Liver (tissue), 9 donors: ENCODE data around the gene DNMT3A. TPM values are rescaled to one million over a fixed set of nuclear protein-coding genes. Genes with fewer than 3 reads are reported as not detected.

Source experiments
- DNase-seq: peaks from one replicate; pipeline ENCODE4 v3.0.0-alpha.2; 2017; ENCODE audit warnings: low spot score
- H3K27ac ChIP-seq, 2 donors: one replicate each; pipeline ENCODE4 v1.7.0; 2013; ENCODE audit warnings: inconsistent platforms in 2 of 2, low read length in 2 of 2, control low read depth in 1 of 2, low read depth in 1 of 2, mild to moderate bottlenecking in 1 of 2
- H3K27me3 ChIP-seq, 4 donors: one replicate each; pipeline versions ENCODE4 v1.6.1 to v1.7.0; 2013; ENCODE audit warnings: low read length in 3 of 4, inconsistent platforms in 1 of 4, mild to moderate bottlenecking in 1 of 4, moderate library complexity in 1 of 4; ENCODE audit not compliant: control insufficient read depth in 4 of 4, insufficient read depth in 4 of 4
- H3K36me3 ChIP-seq, 4 donors: one replicate each; pipeline versions ENCODE4 v1.6.1 to v1.7.0; 2013; ENCODE audit warnings: low read length in 3 of 4, mild to moderate bottlenecking in 3 of 4, low read depth in 1 of 4, moderate library complexity in 1 of 4; ENCODE audit not compliant: control insufficient read depth in 4 of 4, insufficient read depth in 3 of 4
- H3K4me1 ChIP-seq, 4 donors: one replicate each; pipeline versions ENCODE4 v1.6.1 to v1.7.0; 2013; ENCODE audit warnings: low read length in 3 of 4, mild to moderate bottlenecking in 3 of 4, moderate library complexity in 1 of 4; ENCODE audit not compliant: control insufficient read depth in 4 of 4, insufficient read depth in 4 of 4
- H3K4me3 ChIP-seq, 3 donors: one replicate each; pipeline versions ENCODE4 v1.6.1 to v1.7.0; 2013; ENCODE audit warnings: low read length in 3 of 3, control low read depth in 1 of 3, low read depth in 1 of 3, mild to moderate bottlenecking in 1 of 3
- H3K9ac ChIP-seq, 2 donors: one replicate each; pipeline ENCODE4 v1.7.0; 2013; ENCODE audit warnings: low read length in 2 of 2, mild to moderate bottlenecking in 2 of 2, moderate library complexity in 2 of 2, control low read depth in 1 of 2, low read depth in 1 of 2
- H3K9me3 ChIP-seq, 4 donors: one replicate each; pipeline versions ENCODE4 v1.6.1 to v1.7.0; 2013; ENCODE audit warnings: low read length in 3 of 4; ENCODE audit not compliant: control insufficient read depth in 4 of 4
- ATF3 ChIP-seq: IDR thresholded peaks from 2 replicates; pipeline ENCODE4 v1.6.1; 2016; ENCODE audit warnings: antibody characterized with exemption
- CTCF ChIP-seq: fragments of 150-350 bp; IDR thresholded peaks from 2 replicates; pipeline ENCODE4 v1.5.1; 2017; ENCODE audit warnings: improper control_type of control experiment, low read depth, low read length; ENCODE audit not compliant: missing input control
- EGR1 ChIP-seq, 2 donors: IDR thresholded peaks; 2 replicates each; pipeline ENCODE4 v1.6.1; 2016 to 2018; ENCODE audit warnings: antibody characterized with exemption in 2 of 2, low read depth in 2 of 2
- FOXA1 ChIP-seq: IDR thresholded peaks from 2 replicates; pipeline ENCODE4 v1.6.1; 2016; ENCODE audit warnings: antibody characterized with exemption
- GABPA ChIP-seq, 2 donors: IDR thresholded peaks in 1 of 2; conservative IDR thresholded peaks in 1 of 2; 2 replicates each; pipeline ENCODE4 v1.6.1; 2016; ENCODE audit warnings: antibody characterized with exemption in 2 of 2, mild to moderate bottlenecking in 1 of 2, moderate library complexity in 1 of 2
- HNF4G ChIP-seq: IDR thresholded peaks from 2 replicates; pipeline ENCODE4 v1.6.1; 2016; ENCODE audit warnings: antibody characterized with exemption
- JUND ChIP-seq, 2 donors: IDR thresholded peaks; 2 replicates each; pipeline ENCODE4 v1.6.1; 2016; ENCODE audit warnings: antibody characterized with exemption in 2 of 2
- MAX ChIP-seq: IDR thresholded peaks from 2 replicates; pipeline ENCODE4 v1.6.1; 2016; ENCODE audit warnings: antibody characterized with exemption
- NR2F2 ChIP-seq: IDR thresholded peaks from 2 replicates; pipeline ENCODE4 v1.6.1; 2016; ENCODE audit warnings: antibody characterized with exemption
- RAD21 ChIP-seq, 2 donors: IDR thresholded peaks; 2 replicates each; pipeline ENCODE4 v1.6.1; 2016; ENCODE audit warnings: antibody characterized with exemption in 2 of 2, mild to moderate bottlenecking in 2 of 2
- REST ChIP-seq: IDR thresholded peaks from 2 replicates; pipeline ENCODE4 v1.6.1; 2016; ENCODE audit warnings: antibody characterized with exemption, mild to moderate bottlenecking
- SP1 ChIP-seq: IDR thresholded peaks from 2 replicates; pipeline ENCODE4 v1.6.1; 2018; ENCODE audit warnings: antibody characterized with exemption, mild to moderate bottlenecking
- TAF1 ChIP-seq: conservative IDR thresholded peaks from 2 replicates; pipeline ENCODE4 v1.6.1; 2016; ENCODE audit warnings: antibody characterized with exemption, mild to moderate bottlenecking
- YY1 ChIP-seq: IDR thresholded peaks from 2 replicates; pipeline ENCODE4 v1.6.1; 2016; ENCODE audit warnings: antibody characterized with exemption, mild to moderate bottlenecking
- ZBTB33 ChIP-seq: IDR thresholded peaks from 2 replicates; pipeline ENCODE4 v1.6.1; 2016; ENCODE audit warnings: antibody characterized with exemption
- WGBS: extraction: QIAGEN DNeasy Blood & Tissue Kit; methylation state at CpG from one replicate; pipeline ENCODE4 v1.1.7; 2013; 5-methylcytosine and 5-hydroxymethylcytosine counted together
- polyA plus RNA-seq, 2 donors: library from polyadenylated mRNA; stranded (reverse) in 1 of 2; unstranded in 1 of 2; fragments of 200-250 nt in 1 of 2; fragments of >200 nt in 1 of 2; fragmentation: Nextera tagmentation in 1 of 2; extraction: Ambion mirVana in 1 of 2; gene quantifications; one replicate each; pipeline versions ENCODE4 v1.2.1 to v1.2.3, GENCODE V29; 2013 to 2015
- total RNA-seq, 2 donors: library from RNA; depleted of rRNA; stranded (reverse); fragments of >200 nt; gene quantifications; one replicate each; pipeline ENCODE4 v1.2.3, GENCODE V29; 2014
- donor health status: healthy.
- donor health status: healthy.
- donor health status: healthy.
- donor health status: healthy.
- donor health status: healthy.

DNMT3A gene
- total and polyA plus RNA-seq, 4 donors = 3.5 to 24.2 (median 8.1) TPM

- DNase-seq = no peak
- Histone ChIP-seq H3K27me3 (no peaks in the 10 kb centered on the region), H3K27ac (no peak overlapping the region), H3K9me3 (no peaks in the 10 kb centered on the region), H3K36me3 (peaks cover 0 to 2% (median 0%) of the 10 kb centered on the region in 4 donors), H3K4me3 (no peak overlapping the region), H3K9ac (no peak overlapping the region), H3K4me1 (peaks cover 0 to 1% (median 0%) of the 10 kb centered on the region in 4 donors)
- WGBS = 98% methylated on average over 5 of the region's 5 CpGs
- TF ChIP-seq RAD21 (IDR thresholded peaks at IDR 0.05) = no peak
- no peak for TF ChIP-seq SP1
- TF ChIP-seq ATF3 = no peak
- TF ChIP-seq TAF1 = no peak
- TF ChIP-seq MAX = no peak
- TF ChIP-seq ZBTB33 = no peak
- no peak for TF ChIP-seq JUND (IDR thresholded peaks at IDR 0.05)
- no peak for TF ChIP-seq CTCF
- TF ChIP-seq EGR1 (IDR thresholded peaks at IDR 0.05; ENCODE audit: low read depth in 2 of 2) = no peak
- no peak for TF ChIP-seq HNF4G
- no peak for TF ChIP-seq GABPA (IDR thresholded peaks at IDR 0.05 in 1 of 2, conservative IDR thresholded peaks at IDR 0.05 in 1 of 2)
These were observed 15.3 kb downstream of the DNMT3A start for GRCh38 chr2:25326326-25327013.

- 88% methylated on average over 16 of the region's 16 CpGs for WGBS
- Histone ChIP-seq H3K9ac (no peak overlapping the region), H3K9me3 (no peaks in the 10 kb centered on the region), H3K4me3 (no peak overlapping the region), H3K36me3 (peaks cover 0 to 2% (median 0%) of the 10 kb centered on the region in 4 donors), H3K27ac (no peak overlapping the region), H3K4me1 (peaks cover 0 to 1% (median 0%) of the 10 kb centered on the region in 4 donors), H3K27me3 (no peaks in the 10 kb centered on the region)
- DNase-seq = no peak
- TF ChIP-seq YY1 (no peak), EGR1 (IDR thresholded peaks at IDR 0.05; ENCODE audit: low read depth in 2 of 2) (no peak), ZBTB33 (no peak), JUND (IDR thresholded peaks at IDR 0.05) (no peak), HNF4G (no peak), RAD21 (IDR thresholded peaks at IDR 0.05) (no peak), NR2F2 (no peak), ATF3 (no peak), MAX (no peak), GABPA (IDR thresholded peaks at IDR 0.05 in 1 of 2, conservative IDR thresholded peaks at IDR 0.05 in 1 of 2) (no peak), REST (no peak), FOXA1 (no peak), SP1 (no peak), CTCF (no peak), TAF1 (no peak)
These were observed 16.7 kb downstream of the DNMT3A start for GRCh38 chr2:25324905-25325592.
